Keratinocyte (primary cell): ENCODE measurements around the gene UCHL1. TPM values are rescaled to one million over a fixed set of nuclear protein-coding genes. Genes with fewer than 3 reads are reported as not detected.

ENCODE experiments used
- DNase-seq: peaks from one replicate; pipeline ENCODE4 v3.0.0-alpha.2; 2011; ENCODE audit warnings: low read depth, missing footprints, low spot score
- FAIRE-seq: peaks from 2 replicates; lab custom pipeline; 2011; peaks lifted over from hg19 to GRCh38; lab: Jason Lieb, UNC
- H2AFZ ChIP-seq: 2 replicates; pipeline ENCODE4 v1.6.0; 2012; ENCODE audit warnings: low read length, control low read depth, inconsistent platforms; ENCODE audit not compliant: control insufficient read depth
- H3K27ac ChIP-seq: 2 replicates; pipeline ENCODE4 v1.5.1; 2011; ENCODE audit warnings: low read length; ENCODE audit not compliant: control insufficient read depth, insufficient read depth
- H3K27me3 ChIP-seq: 3 replicates; pipeline ENCODE4 v1.6.0; 2011; ENCODE audit warnings: low read length; ENCODE audit not compliant: control insufficient read depth, insufficient read depth; ENCODE audit errors: extremely low read depth
- H3K36me3 ChIP-seq, 2 experiments: 2 replicates in 1 of 2; 3 replicates in 1 of 2; pipeline ENCODE4 v1.5.1; 2011; ENCODE audit warnings: low read length in 2 of 2, mild to moderate bottlenecking in 1 of 2; ENCODE audit not compliant: control insufficient read depth in 2 of 2, insufficient read depth in 2 of 2; ENCODE audit errors: extremely low read depth in 1 of 2
- H3K4me1 ChIP-seq: 3 replicates; pipeline ENCODE4 v1.5.1; 2011; ENCODE audit warnings: low read length; ENCODE audit not compliant: control insufficient read depth, insufficient read depth; ENCODE audit errors: extremely low read depth
- H3K4me2 ChIP-seq: 3 replicates; pipeline ENCODE4 v1.6.0; 2011; ENCODE audit warnings: low read depth, low read length; ENCODE audit not compliant: control insufficient read depth, insufficient read depth; ENCODE audit errors: extremely low read depth
- H3K4me3 ChIP-seq, 3 experiments: fragments of 200-600 bp in 1 of 3; sonication (generic) in 1 of 3; 2 replicates in 2 of 3; 3 replicates in 1 of 3; pipeline ENCODE4 v1.5.1; 2011 to 2016; ENCODE audit warnings: low read length in 3 of 3, mild to moderate bottlenecking in 3 of 3, control low read depth in 2 of 3, inconsistent platforms in 1 of 3, low read depth in 1 of 3, mixed read lengths in 1 of 3, mixed run types in 1 of 3, moderate library complexity in 1 of 3; ENCODE audit not compliant: control insufficient read depth in 2 of 3, insufficient read depth in 2 of 3; ENCODE audit errors: extremely low read depth in 1 of 3
- H3K79me2 ChIP-seq: 2 replicates; pipeline ENCODE4 v1.6.0; 2012; ENCODE audit warnings: low read length; ENCODE audit not compliant: control insufficient read depth, insufficient read depth
- H3K9ac ChIP-seq: 3 replicates; pipeline ENCODE4 v1.6.0; 2011; ENCODE audit warnings: low read length; ENCODE audit not compliant: control insufficient read depth, insufficient read depth; ENCODE audit errors: extremely low read depth
- H3K9me1 ChIP-seq: 3 replicates; pipeline ENCODE4 v1.6.0; 2011; ENCODE audit warnings: low read length; ENCODE audit not compliant: control insufficient read depth, insufficient read depth; ENCODE audit errors: extremely low read depth
- H3K9me3 ChIP-seq: 2 replicates; pipeline ENCODE4 v1.5.1; 2012; ENCODE audit warnings: low read depth, low read length; ENCODE audit not compliant: control insufficient read depth
- H4K20me1 ChIP-seq: 3 replicates; pipeline ENCODE4 v1.6.0; 2011; ENCODE audit warnings: low read length; ENCODE audit not compliant: control insufficient read depth, insufficient read depth; ENCODE audit errors: extremely low read depth
- EZH2 ChIP-seq: IDR thresholded peaks from one replicate; pipeline ENCODE4 v1.6.1; 2012; ENCODE audit warnings: inconsistent platforms, mild to moderate bottlenecking, low read length, moderate library complexity
- dilution Hi-C: fragments of 300-500 bp; cut with MboI; formaldehyde crosslinking; loops from one replicate; pipeline ENCODE4 v1.7.0; 2020; ENCODE audit warnings: low sequenced_read_pairs; ENCODE audit not compliant: extremely low pct_ligation_motif_present
- polyA plus RNA-seq, 5 experiments: library from polyadenylated mRNA; depleted of rRNA in 3 of 5; stranded (reverse) in 3 of 5; stranded (forward) in 1 of 5; unstranded in 1 of 5; fragments of >200 nt; gene quantifications; 1 replicate in 1 of 5; 2 replicates in 3 of 5; 3 replicates in 1 of 5; pipeline versions ENCODE4 v1.2.1 to v1.2.3, GENCODE V29; 2011 to 2012; ENCODE audit warnings: missing spikeins in 2 of 5, low read depth in 1 of 5, low replicate concordance in 1 of 5
- TF ChIP-seq, protein P1 (sequence below), 3 experiments: IDR thresholded peaks in 1 of 3; conservative IDR thresholded peaks in 1 of 3; optimal IDR thresholded peaks in 1 of 3; 2 replicates in 2 of 3; 3 replicates in 1 of 3; pipeline versions ENCODE3 to v1.5.1; 2011; ENCODE audit warnings: low read length in 3 of 3, mild to moderate bottlenecking in 3 of 3, moderate library complexity in 2 of 3, control low read depth in 1 of 3, inconsistent platforms in 1 of 3; ENCODE audit not compliant: insufficient read depth in 2 of 3; ENCODE audit errors: extremely low read depth in 1 of 3

UCHL1 gene
- polyA plus RNA-seq, 1 donor (not counting 4 experiments of a cell fraction or from before 2014, with no cell fraction given), result 3.0 TPM

- peaks cover 30% of the 10 kb centered on the region for H3K4me1 ChIP-seq
- peak overlapping the region; percentile 99 for H3K4me2 ChIP-seq
- H3K36me3 ChIP-seq, result no peaks in the 10 kb centered on the region
- peak overlapping the region; percentile 62 to 94 (median 81) for H3K4me3 ChIP-seq
- dilution Hi-C loops, result no loop called here
- H3K9ac ChIP-seq, result peak overlapping the region; percentile 97
- DNase-seq (no peak), FAIRE-seq (no peak)
- no peaks in the 10 kb centered on the region for H3K9me1 ChIP-seq
- H3K27ac ChIP-seq, result peak overlapping the region; percentile 97
- H3K9me3 ChIP-seq, result no peaks in the 10 kb centered on the region
- peaks cover 23% of the 10 kb centered on the region for H3K79me2 ChIP-seq
- H4K20me1 ChIP-seq, result no peaks in the 10 kb centered on the region
- no peak for TF ChIP-seq EZH2
- TF ChIP-seq, protein P1, sequence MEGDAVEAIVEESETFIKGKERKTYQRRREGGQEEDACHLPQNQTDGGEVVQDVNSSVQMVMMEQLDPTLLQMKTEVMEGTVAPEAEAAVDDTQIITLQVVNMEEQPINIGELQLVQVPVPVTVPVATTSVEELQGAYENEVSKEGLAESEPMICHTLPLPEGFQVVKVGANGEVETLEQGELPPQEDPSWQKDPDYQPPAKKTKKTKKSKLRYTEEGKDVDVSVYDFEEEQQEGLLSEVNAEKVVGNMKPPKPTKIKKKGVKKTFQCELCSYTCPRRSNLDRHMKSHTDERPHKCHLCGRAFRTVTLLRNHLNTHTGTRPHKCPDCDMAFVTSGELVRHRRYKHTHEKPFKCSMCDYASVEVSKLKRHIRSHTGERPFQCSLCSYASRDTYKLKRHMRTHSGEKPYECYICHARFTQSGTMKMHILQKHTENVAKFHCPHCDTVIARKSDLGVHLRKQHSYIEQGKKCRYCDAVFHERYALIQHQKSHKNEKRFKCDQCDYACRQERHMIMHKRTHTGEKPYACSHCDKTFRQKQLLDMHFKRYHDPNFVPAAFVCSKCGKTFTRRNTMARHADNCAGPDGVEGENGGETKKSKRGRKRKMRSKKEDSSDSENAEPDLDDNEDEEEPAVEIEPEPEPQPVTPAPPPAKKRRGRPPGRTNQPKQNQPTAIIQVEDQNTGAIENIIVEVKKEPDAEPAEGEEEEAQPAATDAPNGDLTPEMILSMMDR (optimal IDR thresholded peaks at IDR 0.05 in 1 of 3, IDR thresholded peaks at IDR 0.05 in 1 of 3, conservative IDR thresholded peaks at IDR 0.05 in 1 of 3; ENCODE audit: extremely low read depth in 1 of 3, insufficient read depth in 2 of 3, low read length in 3 of 3), result no peak
- H2AFZ ChIP-seq, result peak overlapping the region; percentile 100
- H3K27me3 ChIP-seq, result no peaks in the 10 kb centered on the region
Measured at GRCh38 chr4:41217020-41217333, 39.8 kb upstream of the UCHL1 start.

DNA sequence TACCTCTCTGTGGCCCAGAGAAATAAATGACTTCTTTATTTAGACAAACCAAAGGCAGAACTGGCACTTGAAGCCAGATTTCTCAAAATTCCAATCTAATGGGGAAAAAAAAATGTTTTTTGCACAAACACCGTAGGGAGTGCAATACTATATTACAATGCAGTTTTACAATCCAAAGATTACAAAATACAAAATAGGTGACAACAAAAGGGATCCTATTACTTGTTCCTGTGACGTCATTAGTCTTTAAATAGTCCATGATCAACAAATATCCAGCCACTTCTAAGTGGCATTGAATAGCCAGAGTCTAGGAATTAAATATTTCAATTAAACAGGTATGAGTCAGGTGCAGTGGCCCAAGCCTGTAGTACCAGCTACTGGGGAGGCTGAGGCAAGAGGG is 39.4 kb upstream of the UCHL1 start:
- no peaks in the 10 kb centered on the region for H3K9me1 ChIP-seq
- peak overlapping the region; percentile 100 for H2AFZ ChIP-seq
- H3K27me3 ChIP-seq, result no peaks in the 10 kb centered on the region
- H3K9ac ChIP-seq, result no peak overlapping the region
- H3K79me2 ChIP-seq, result peaks cover 19% of the 10 kb centered on the region
- no peaks in the 10 kb centered on the region for H4K20me1 ChIP-seq
- dilution Hi-C loops, result no loop called here
- H3K27ac ChIP-seq, result no peak overlapping the region
- no peak for DNase-seq
- TF ChIP-seq, protein P1 (optimal IDR thresholded peaks at IDR 0.05 in 1 of 3, IDR thresholded peaks at IDR 0.05 in 1 of 3, conservative IDR thresholded peaks at IDR 0.05 in 1 of 3; ENCODE audit: extremely low read depth in 1 of 3, insufficient read depth in 2 of 3, low read length in 3 of 3), result no peak
- no peak for TF ChIP-seq EZH2
- FAIRE-seq, result no peak
- peaks cover 26% of the 10 kb centered on the region for H3K4me1 ChIP-seq
- H3K36me3 ChIP-seq, result no peaks in the 10 kb centered on the region
- no peak overlapping the region for H3K4me3 ChIP-seq
- no peaks in the 10 kb centered on the region for H3K9me3 ChIP-seq
- peak overlapping the region; percentile 99 for H3K4me2 ChIP-seq
